Measurements from ENCODE around the gene TCTN1.
"Not testable (repeated sequence)": the region's sequence is repeated elsewhere in the genome, so short reads cannot be mapped to it uniquely, and the experiment has no call there.

TCTN1 gene

DNA sequence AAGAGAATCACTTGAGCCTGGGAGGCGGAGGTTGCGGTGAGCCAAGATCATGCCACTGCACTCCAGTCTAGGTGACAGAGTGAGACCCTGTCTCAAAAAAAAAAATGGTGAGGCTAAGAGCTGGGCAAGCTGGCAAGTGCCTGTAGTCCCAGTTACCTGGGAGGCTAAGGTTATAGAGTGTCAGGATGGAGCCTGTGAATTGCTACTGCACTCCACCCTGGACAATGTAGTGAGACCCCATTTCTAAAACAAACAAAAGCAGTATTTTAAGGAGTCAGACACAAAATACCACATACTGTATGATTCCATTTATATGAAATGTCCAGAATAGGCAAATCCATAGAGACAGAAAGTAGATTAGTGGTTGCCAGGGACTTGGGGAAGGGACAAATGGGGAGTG, 26.8 kb upstream of the TCTN1 start:
- not testable (repeated sequence) for DNase-seq

GRCh38 chr12:110590059-110590458, 23.9 kb upstream of the TCTN1 start:
- no peak for DNase-seq

GRCh38 chr12:110590806-110591326, 23.1 kb upstream of the TCTN1 start:
- DNase-seq = no peak

DNA sequence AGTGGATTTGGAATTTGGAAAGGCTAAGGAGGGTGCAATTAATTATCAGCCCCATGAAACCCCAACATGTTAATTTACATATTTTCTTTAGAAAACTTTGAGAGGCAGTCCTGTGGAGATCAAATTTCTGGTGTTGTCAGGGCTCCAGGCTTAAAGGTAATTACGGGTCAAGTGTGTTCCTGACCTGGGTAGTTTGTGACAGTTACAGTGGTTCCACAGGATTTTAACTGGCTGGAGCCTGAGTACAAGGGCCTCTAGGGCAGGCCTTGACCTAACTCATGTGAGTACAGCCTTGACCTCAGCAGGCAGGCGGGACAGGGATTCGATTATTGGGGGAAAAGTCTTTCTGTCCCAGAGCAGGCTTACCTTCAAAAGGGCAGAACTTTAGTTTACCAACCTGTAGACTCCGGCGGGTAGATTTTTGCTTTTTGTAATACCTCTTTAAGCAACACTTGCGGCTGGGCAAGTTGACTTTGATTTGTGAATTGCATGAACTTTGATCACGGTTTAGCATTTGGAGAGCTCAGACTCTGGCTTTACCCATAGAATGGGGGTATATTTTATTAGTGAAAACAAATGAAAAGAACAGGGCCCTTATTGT, 22.4 kb upstream of the TCTN1 start:
- DNase-seq = no peak

DNA sequence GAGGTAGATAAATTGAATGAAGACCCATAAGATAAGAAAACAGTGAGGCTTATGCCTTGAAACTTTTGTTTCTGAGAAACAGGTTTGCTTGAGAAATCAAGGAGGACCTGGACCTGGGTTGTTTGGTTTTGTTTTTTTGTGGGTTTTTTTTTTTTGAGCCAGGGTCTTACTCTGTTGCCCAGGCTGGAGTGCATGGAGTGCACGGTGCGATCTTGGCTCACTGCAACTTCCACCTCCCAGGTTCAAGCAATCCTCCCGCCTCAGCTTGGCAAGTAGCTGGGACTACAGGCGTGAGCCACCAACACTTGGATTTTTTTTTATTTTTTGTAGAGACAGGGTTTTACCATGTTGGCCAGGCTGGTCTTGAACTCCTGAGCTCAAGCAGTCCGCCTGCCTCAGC, 21.9 kb upstream of the TCTN1 start:
- DNase-seq = no peak

- not testable (repeated sequence) for DNase-seq
These were observed 21.0 kb upstream of the TCTN1 start for GRCh38 chr12:110592919-110593318.

GRCh38 chr12:110597885-110598284, 16.0 kb upstream of the TCTN1 start:
- DNase-seq = no peak

DNA sequence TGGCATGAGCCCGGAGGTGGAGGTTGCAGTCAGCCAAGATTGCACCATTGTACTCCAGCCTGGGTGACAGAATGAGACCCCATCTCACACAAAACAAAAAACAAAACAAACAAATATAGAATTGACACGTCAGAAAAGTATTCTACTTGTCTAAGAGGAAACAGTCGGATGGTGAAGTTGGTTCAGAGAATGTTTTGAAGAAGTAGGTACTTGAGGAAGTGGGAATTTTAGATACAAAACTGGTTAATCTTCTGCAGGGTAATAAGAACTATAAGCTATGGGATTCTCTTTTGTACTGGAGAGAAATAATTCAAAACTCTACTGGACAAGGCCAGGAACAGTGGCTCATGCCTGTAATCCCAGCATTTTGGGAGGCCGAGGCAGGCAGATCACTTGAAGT, 14.6 kb upstream of the TCTN1 start:
- DNase-seq = no peak

DNA sequence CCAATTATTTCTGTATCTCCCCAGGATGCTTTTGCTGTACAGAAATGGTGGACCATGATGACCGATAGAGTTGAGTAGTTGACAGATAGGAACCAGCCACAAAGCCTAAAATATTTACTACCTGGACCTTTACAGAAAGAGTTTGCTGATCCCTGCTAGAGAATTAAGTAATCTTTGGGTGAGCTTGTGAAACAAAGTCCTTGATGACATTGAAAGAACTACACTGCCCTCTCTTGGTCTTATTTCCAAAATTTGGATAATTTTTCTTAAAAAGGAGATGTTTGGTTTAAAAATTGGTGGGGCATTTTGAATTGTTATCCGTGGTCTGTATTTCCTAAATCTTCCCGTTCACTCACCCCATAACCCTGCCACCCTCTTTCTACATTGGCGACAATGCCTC, 13.7 kb upstream of the TCTN1 start:
- no peak for DNase-seq

DNA sequence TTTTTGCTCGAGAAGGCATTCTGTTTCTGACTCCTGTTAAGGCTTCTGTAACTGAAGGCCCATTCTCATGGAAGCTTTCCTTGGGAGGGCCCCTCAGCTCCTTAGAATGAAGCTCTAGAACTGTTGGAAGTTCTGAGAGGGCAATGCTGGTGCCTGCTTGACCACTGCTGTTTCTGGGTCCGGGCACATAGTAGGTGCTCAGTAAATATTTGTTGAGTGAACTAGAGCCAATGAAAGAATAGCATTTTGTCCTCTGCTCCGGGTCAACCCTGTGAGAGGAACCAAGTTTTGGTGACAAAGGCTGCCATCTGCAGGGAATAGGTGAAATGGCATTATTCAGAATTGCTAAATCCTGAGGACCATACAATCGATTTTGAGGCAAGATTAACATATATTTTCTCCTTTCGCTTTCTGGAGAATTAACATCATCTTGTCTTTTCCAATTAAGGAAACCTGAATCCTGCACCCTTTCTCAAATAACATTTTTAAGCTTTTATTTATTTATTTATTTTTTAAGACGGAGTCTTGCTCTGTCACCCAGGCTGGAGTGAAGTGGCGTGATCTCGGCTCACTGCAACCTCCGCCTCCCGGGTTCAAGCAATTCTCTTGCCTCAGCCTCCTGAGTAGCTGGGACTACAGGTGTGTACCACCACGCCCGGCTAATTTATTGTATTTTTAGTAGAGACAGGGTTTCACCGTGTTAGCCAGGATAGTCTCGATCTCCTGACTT, 11.7 kb upstream of the TCTN1 start:
- not testable (repeated sequence) for DNase-seq

GRCh38 chr12:110606253-110606611, 7.7 kb upstream of the TCTN1 start:
- DNase-seq = no peak

DNA sequence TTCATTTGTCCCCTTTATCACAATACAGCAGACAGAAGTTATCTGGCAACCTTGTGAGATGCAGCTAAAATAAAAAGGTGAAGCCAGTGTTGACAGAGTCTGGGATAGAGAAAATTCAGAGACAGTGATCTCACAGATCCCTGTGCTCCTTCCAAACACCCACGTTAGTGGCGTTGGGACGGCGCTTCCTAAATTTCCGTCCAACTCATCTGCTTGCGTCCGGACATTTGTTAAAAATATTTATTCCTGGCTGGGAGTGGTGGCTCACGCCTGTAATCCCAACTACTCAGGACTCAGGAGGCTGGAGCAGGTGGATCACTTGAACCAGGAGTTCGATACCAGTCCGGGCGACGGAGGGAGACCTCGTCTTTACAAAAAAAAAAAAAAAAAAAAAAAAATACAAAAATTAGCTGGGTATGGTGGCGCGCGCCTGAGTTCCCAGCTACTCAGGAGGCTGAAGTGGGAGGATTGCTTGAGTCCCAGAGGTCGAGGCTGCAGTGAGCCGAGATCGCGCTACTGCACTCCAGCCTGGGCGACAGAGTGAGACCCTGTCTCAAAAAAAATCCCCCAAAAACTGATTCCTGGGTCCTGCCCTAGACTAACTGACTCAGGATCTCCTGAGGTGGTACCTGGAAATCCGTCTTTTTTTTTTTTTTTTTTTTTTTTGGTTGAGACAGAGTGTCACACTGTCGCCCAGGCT, 708 bp upstream of the TCTN1 start:
- no peak for DNase-seq

GRCh38 chr12:110615171-110615570, 1.2 kb downstream of the TCTN1 start:
- DNase-seq = no peak

DNA sequence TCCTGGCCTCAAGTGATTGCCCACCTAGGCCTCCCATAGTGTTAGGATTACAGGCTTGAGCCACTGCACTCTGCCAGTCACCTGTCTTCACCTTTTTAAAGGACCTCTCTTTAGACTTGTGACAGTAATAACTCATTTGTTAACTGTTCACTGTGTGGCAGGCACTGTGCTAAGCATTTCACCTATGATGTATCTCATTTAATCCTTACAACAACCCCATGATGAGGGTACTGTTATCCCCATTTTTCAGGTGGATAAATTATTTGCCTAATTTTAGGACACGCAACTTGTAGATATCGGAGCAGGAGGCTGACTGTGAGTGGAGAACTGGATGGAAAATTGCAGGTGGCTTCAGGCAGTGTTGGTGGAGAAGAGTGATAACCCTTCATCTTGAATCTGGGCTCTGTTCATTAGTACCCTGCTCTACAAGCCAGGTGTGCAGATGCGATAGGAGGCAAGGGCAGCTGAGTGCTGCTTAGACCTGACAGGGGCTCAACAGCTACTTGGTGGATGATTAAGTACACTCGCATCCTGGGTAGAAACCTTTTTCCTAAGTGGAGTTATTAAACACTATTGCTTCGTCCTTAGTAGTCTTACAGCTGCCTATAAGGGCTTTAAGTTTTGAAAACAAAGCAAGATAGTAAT, 2.7 kb downstream of the TCTN1 start:
- DNase-seq = no peak

GRCh38 chr12:110619534-110619953, 5.6 kb downstream of the TCTN1 start:
- no peak for DNase-seq

DNA sequence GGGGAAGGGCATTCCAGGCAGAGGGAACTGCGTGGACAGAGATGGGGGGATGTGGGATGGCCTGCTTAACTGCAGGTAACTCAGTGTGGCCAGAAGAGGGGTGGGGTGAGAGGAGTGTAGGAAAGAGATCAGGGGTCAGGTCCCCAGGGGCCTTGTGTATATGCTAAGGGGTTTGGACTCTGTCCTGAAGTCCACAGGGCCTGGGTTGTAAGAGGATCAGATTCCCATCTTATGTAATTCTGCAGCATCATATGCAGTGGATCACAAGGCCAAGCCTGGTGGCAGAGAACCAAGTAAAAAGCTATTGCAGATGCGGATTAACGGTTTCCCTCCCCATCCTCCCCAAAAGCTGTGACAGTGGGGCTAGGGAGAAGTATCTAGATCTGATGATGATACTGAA, 8.7 kb downstream of the TCTN1 start:
- no peak for DNase-seq

GRCh38 chr12:110627500-110628195, 13.7 kb downstream of the TCTN1 start:
- no peak for DNase-seq

DNA sequence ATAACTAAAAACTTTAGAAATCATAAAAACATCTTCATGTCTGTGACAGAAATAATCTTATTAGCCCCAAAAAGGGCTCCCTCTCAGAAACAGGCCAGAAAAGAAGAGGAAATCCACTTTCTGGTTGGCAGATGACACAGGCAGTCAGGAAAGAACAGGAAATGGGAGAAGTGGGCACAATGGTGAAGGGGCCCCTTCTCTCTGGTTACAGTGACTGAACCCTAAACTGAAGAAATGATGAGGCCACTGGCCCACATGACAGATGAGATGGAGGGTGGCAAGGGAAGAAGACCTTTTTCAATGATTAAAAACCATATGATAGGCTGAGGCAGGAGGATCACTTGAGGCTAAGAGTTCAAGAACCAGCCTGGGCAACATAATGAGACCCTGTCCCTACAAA, 21.1 kb downstream of the TCTN1 start:
- no peak for DNase-seq

DNA sequence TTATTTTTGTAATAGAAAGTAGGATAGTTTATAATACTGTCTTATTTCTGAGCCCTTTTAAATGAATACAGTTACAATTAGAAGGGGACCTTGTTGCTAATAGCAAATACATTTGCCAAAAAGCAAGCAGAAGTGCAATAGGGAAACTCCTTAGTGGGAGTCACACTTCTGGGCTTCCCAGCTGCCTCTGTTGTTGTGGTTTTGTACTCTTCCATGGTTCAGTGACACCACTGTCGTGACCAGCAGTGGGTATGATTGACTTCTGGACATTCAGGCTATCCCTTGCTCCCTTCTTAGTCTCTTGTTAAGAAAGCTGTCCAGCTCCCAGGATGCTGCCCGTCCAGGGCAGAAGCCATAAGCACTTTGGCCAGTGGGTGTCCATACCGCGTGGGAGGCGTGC, 22.6 kb downstream of the TCTN1 start:
- no peak for DNase-seq

GRCh38 chr12:110637869-110638441, 24.0 kb downstream of the TCTN1 start:
- DNase-seq = no peak

- DNase-seq = no peak
These were observed 24.9 kb downstream of the TCTN1 start for GRCh38 chr12:110638796-110639195.

DNA sequence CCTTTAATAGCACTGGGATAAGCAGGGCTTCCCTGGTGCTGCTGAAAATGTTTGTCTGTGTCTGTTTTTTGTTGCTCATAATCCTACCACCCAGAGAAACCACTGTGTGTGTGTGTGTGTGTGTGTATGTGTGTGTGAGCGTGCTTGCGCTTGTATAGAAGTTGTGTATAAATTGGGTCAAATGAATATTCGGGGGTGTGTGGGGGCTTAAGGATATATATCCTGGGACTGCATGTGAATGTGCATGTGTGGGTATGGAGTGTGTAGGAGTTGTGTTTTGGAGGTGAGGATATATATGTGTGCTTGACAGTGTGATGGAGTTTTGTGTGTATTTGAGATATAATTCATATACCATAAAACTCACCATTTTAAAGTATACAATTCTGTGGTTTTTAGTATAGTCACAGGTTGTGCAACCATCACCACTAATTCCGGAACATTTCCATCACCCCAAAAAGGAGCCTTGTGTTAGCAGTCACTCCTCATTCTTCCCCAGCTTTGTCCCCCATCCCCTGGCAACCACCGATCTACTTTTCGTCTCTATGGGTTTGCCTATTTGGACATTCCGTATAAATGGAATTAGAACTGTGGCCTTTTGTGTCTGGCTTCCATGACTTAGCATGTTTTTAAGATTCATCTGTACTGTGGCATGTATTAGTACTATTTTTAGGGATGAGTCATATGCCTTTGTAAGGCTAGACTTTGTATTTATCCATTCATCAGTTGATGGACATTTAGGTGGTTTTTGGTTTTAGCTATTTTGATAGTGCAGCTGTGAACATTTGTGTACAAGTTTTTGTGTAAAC, 25.6 kb downstream of the TCTN1 start:
- DNase-seq = no peak
